Measurements from ENCODE around the gene COA6.

GRCh38 chr1:234372011-234372757, 1.1 kb upstream of the COA6 start:
- TF ChIP-seq POLR2AphosphoS2 (conservative IDR thresholded peaks at IDR 0.05; ENCODE audit: low read length), result no peak
- no peak for TF ChIP-seq ZC3H11A (IDR thresholded peaks at IDR 0.05)
- TF ChIP-seq CTCF (IDR thresholded peaks at IDR 0.05), result no peak
- no peak for TF ChIP-seq USF2 (IDR thresholded peaks at IDR 0.05)
- TF ChIP-seq ZFP36 (IDR thresholded peaks at IDR 0.05; ENCODE audit: borderline replicate concordance, partially characterized antibody), result no peak
- no peak for TF ChIP-seq MYC (IDR thresholded peaks at IDR 0.05; ENCODE audit: borderline replicate concordance, low read length)
- no peak for TF ChIP-seq CEBPB (IDR thresholded peaks at IDR 0.05)
- no peak for TF ChIP-seq RNF2 (IDR thresholded peaks at IDR 0.05; ENCODE audit: borderline replicate concordance, low read depth)
- no peak for TF ChIP-seq RAD21 (conservative IDR thresholded peaks at IDR 0.05 in 1 of 2, IDR thresholded peaks at IDR 0.05 in 1 of 2)
- TF ChIP-seq HDAC2 (IDR thresholded peaks at IDR 0.05), result no peak
- TF ChIP-seq HOXA7 (CRISPR knock-in tag; IDR thresholded peaks at IDR 0.05), result no peak; the same call in 1 of the 2 replicates
